Measurements from ENCODE around the gene DPP4. TPM values are rescaled to one million over a fixed set of nuclear protein-coding genes. Genes with fewer than 3 reads are reported as not detected.
A peak's percentile ranks its signal among the peaks of the same experiment; 100 is the strongest.

The DPP4 gene
- total and polyA plus RNA-seq, 2 of the 13 experiments (the other 11 are each of a cell fraction or from before 2014, with no cell fraction given) = 39.4 to 109 TPM

DNA sequence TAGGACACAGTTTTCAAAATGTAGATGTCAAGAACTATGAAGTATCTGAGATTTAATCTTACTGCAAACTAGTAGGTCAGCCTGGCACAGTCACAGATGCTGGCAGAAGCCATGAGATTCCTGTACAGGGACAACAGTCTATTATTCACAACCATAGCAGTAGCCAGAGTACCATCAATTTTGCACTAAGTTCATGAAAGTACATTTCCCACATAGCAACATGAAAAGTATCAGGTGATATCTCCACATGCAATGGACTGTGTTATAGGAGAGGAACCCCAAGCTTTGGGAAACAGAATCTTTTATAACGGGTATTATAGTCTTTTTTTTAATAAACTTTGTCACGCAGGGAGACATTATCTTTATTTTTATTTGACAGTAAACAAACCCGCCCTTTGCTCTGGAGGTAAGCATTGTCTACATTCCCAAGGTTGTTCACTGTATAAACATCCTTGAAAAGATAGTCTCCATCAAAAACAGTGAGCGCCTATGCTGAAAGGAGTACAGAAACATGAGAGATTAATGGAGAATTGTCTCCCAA is 33.4 kb upstream of the DPP4 start (continued):
- no peak for TF ChIP-seq IRX3 (CRISPR knock-in tag; IDR thresholded peaks at IDR 0.05; ENCODE audit: borderline replicate concordance, low read depth)
- no peak for TF ChIP-seq ZNF775 (CRISPR knock-in tag; IDR thresholded peaks at IDR 0.05; ENCODE audit: borderline replicate concordance)
- TF ChIP-seq, protein P1, sequence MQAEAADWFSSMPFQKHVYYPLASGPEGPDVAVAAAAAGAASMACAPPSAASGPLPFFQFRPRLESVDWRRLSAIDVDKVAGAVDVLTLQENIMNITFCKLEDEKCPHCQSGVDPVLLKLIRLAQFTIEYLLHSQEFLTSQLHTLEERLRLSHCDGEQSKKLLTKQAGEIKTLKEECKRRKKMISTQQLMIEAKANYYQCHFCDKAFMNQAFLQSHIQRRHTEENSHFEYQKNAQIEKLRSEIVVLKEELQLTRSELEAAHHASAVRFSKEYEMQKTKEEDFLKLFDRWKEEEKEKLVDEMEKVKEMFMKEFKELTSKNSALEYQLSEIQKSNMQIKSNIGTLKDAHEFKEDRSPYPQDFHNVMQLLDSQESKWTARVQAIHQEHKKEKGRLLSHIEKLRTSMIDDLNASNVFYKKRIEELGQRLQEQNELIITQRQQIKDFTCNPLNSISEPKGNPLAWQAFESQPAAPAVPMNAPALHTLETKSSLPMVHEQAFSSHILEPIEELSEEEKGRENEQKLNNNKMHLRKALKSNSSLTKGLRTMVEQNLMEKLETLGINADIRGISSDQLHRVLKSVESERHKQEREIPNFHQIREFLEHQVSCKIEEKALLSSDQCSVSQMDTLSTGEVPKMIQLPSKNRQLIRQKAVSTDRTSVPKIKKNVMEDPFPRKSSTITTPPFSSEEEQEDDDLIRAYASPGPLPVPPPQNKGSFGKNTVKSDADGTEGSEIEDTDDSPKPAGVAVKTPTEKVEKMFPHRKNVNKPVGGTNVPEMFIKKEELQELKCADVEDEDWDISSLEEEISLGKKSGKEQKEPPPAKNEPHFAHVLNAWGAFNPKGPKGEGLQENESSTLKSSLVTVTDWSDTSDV (CRISPR knock-in tag; IDR thresholded peaks at IDR 0.05) = no peak
- TF ChIP-seq ZNF292 (CRISPR knock-in tag; IDR thresholded peaks at IDR 0.05; ENCODE audit: borderline replicate concordance, low read depth) = no peak
- no peak for TF ChIP-seq ZSCAN9 (CRISPR knock-in tag; IDR thresholded peaks at IDR 0.05; ENCODE audit: borderline replicate concordance)
- TF ChIP-seq, protein P2, sequence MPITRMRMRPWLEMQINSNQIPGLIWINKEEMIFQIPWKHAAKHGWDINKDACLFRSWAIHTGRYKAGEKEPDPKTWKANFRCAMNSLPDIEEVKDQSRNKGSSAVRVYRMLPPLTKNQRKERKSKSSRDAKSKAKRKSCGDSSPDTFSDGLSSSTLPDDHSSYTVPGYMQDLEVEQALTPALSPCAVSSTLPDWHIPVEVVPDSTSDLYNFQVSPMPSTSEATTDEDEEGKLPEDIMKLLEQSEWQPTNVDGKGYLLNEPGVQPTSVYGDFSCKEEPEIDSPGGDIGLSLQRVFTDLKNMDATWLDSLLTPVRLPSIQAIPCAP (CRISPR knock-in tag; IDR thresholded peaks at IDR 0.05; ENCODE audit: low read depth) = no peak
- TF ChIP-seq NFYB (CRISPR knock-in tag; IDR thresholded peaks at IDR 0.05) = no peak
- TF ChIP-seq, protein P3, sequence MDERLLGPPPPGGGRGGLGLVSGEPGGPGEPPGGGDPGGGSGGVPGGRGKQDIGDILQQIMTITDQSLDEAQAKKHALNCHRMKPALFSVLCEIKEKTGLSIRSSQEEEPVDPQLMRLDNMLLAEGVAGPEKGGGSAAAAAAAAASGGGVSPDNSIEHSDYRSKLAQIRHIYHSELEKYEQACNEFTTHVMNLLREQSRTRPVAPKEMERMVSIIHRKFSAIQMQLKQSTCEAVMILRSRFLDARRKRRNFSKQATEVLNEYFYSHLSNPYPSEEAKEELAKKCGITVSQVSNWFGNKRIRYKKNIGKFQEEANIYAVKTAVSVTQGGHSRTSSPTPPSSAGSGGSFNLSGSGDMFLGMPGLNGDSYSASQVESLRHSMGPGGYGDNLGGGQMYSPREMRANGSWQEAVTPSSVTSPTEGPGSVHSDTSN (CRISPR knock-in tag; IDR thresholded peaks at IDR 0.05) = no peak
- TF ChIP-seq, protein P4, sequence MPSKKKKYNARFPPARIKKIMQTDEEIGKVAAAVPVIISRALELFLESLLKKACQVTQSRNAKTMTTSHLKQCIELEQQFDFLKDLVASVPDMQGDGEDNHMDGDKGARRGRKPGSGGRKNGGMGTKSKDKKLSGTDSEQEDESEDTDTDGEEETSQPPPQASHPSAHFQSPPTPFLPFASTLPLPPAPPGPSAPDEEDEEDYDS (CRISPR knock-in tag; IDR thresholded peaks at IDR 0.05) = no peak
- TF ChIP-seq, protein P5, sequence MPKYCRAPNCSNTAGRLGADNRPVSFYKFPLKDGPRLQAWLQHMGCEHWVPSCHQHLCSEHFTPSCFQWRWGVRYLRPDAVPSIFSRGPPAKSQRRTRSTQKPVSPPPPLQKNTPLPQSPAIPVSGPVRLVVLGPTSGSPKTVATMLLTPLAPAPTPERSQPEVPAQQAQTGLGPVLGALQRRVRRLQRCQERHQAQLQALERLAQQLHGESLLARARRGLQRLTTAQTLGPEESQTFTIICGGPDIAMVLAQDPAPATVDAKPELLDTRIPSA (CRISPR knock-in tag; IDR thresholded peaks at IDR 0.05; ENCODE audit: borderline replicate concordance) = no peak
- no peak for TF ChIP-seq GTF3A (CRISPR knock-in tag; conservative IDR thresholded peaks at IDR 0.05)
- no peak for TF ChIP-seq CBX2 (IDR thresholded peaks at IDR 0.05; ENCODE audit: low read depth, low read length)
- TF ChIP-seq CBX2 (CRISPR knock-in tag; IDR thresholded peaks at IDR 0.05; ENCODE audit: low read depth) = no peak
- no peak for TF ChIP-seq REXO4 (CRISPR knock-in tag; IDR thresholded peaks at IDR 0.05; ENCODE audit: borderline replicate concordance)
- TF ChIP-seq ZNF850 (CRISPR knock-in tag; conservative IDR thresholded peaks at IDR 0.05) = no peak
- TF ChIP-seq ZNF101 (CRISPR knock-in tag; IDR thresholded peaks at IDR 0.05; ENCODE audit: borderline replicate concordance, low read depth) = no peak
- no peak for TF ChIP-seq ZNF672 (CRISPR knock-in tag; IDR thresholded peaks at IDR 0.05)
- no peak for TF ChIP-seq ZNF331 (CRISPR knock-in tag; IDR thresholded peaks at IDR 0.05)
- no peak for TF ChIP-seq ZNF678 (CRISPR knock-in tag; IDR thresholded peaks at IDR 0.05)
- no peak for TF ChIP-seq DMAP1 (CRISPR knock-in tag; IDR thresholded peaks at IDR 0.05)
- TF ChIP-seq FOXO1 (CRISPR knock-in tag; IDR thresholded peaks at IDR 0.05) = peak; percentile 86
- TF ChIP-seq ZNF430 (CRISPR knock-in tag; IDR thresholded peaks at IDR 0.05) = no peak
- no peak for TF ChIP-seq ATM (IDR thresholded peaks at IDR 0.05; ENCODE audit: borderline replicate concordance)
- TF ChIP-seq ZNF468 (CRISPR knock-in tag; IDR thresholded peaks at IDR 0.05) = no peak
- TF ChIP-seq ARNT2 (CRISPR knock-in tag; IDR thresholded peaks at IDR 0.05; ENCODE audit: low read depth) = no peak
- no peak for TF ChIP-seq ZNF34 (CRISPR knock-in tag; IDR thresholded peaks at IDR 0.05; ENCODE audit: borderline replicate concordance)
- TF ChIP-seq ATF7 (IDR thresholded peaks at IDR 0.05) = no peak
- no peak for TF ChIP-seq ATF7 (CRISPR knock-in tag; IDR thresholded peaks at IDR 0.05)
- no peak for TF ChIP-seq NFE2L2 (IDR thresholded peaks at IDR 0.05; ENCODE audit: low read length)
